ENCODE measurements around the gene LTK.
"Not testable (repeated sequence)": the region's sequence is repeated elsewhere in the genome, so short reads cannot be mapped to it uniquely, and the experiment has no call there.

LTK gene

GRCh38 chr15:41474436-41474835 is 39.2 kb downstream of the LTK start:
- 0 out of 20 replicates have a peak, but pooled peaks cover 0 to 5% (median 0%) of the 10 kb centered on the region in 10 experiments for H3K4me1 ChIP-seq
- TF ChIP-seq Cebpa-rat (IDR thresholded peaks at IDR 0.05), result no peak
- no peak overlapping the region for H3K9ac ChIP-seq
- no peak overlapping the region for H3K4me3 ChIP-seq
- H3K27ac ChIP-seq, result no peak overlapping the region
- peaks cover 0 to 13% (median 0%) of the 10 kb centered on the region in 11 experiments; a peak in 4 of 22 replicates for H4K20me1 ChIP-seq
- H3K36me3 ChIP-seq, result peaks cover 98 to 100% (median 100%) of the 10 kb centered on the region in 11 experiments
- H3K4me2 ChIP-seq, result no peak overlapping the region
- no peaks in the 10 kb centered on the region for H3K9me3 ChIP-seq (replicated peaks in 1 of 11)
- H3K27me3 ChIP-seq, result no peaks in the 10 kb centered on the region

GRCh38 chr15:41473418-41473817 is 40.2 kb downstream of the LTK start:
- Histone ChIP-seq H3K27ac (no peak overlapping the region), H3K4me1 (0 out of 20 replicates have a peak, but pooled peaks cover 0 to 5% (median 0%) of the 10 kb centered on the region in 10 experiments), H4K20me1 (peaks cover 0 to 14% (median 0%) of the 10 kb centered on the region in 11 experiments; a peak in 5 of 22 replicates), H3K27me3 (no peaks in the 10 kb centered on the region), H3K9ac (no peak overlapping the region), H3K4me3 (no peak overlapping the region), H3K9me3 (replicated peaks in 1 of 11) (no peaks in the 10 kb centered on the region), H3K4me2 (no peak overlapping the region), H3K36me3 (peaks cover 98 to 100% (median 100%) of the 10 kb centered on the region in 11 experiments)
- TF ChIP-seq Cebpa-rat (IDR thresholded peaks at IDR 0.05), result no peak

- not testable (repeated sequence) for H3K27me3 ChIP-seq; H3K4me3 ChIP-seq; H3K9me3 ChIP-seq (replicated peaks in 1 of 11); H3K4me2 ChIP-seq; H3K9ac ChIP-seq; H3K27ac ChIP-seq; H3K4me1 ChIP-seq
- Histone ChIP-seq H3K36me3 (peaks cover 91 to 100% (median 99%) of the 10 kb centered on the region in 11 experiments), H4K20me1 (peaks cover 11 to 42% (median 19%) of the 10 kb centered on the region in 11 experiments; a peak in 14 of 22 replicates)
Observed at GRCh38 chr15:41469644-41470043, 44.0 kb downstream of the LTK start.

GRCh38 chr15:41466711-41467110 is 46.9 kb downstream of the LTK start:
- no peak overlapping the region for H3K27ac ChIP-seq
- H3K4me3 ChIP-seq, result no peak overlapping the region
- no peak for TF ChIP-seq Cebpa-rat (IDR thresholded peaks at IDR 0.05)
- peaks cover 88 to 100% (median 98%) of the 10 kb centered on the region in 11 experiments for H3K36me3 ChIP-seq
- H4K20me1 ChIP-seq, result peaks cover 18 to 69% (median 44%) of the 10 kb centered on the region in 11 experiments; a peak in 18 of 22 replicates
- H3K9me3 ChIP-seq (replicated peaks in 1 of 11), result no peaks in the 10 kb centered on the region
- H3K4me2 ChIP-seq, result no peak overlapping the region
- H3K9ac ChIP-seq, result no peak overlapping the region
- H3K27me3 ChIP-seq, result no peaks in the 10 kb centered on the region
- H3K4me1 ChIP-seq, result peaks cover 6 to 11% (median 9%) of the 10 kb centered on the region in 10 experiments; a peak in 18 of 20 replicates

GRCh38 chr15:41465822-41466421 is 47.7 kb downstream of the LTK start:
- Histone ChIP-seq H3K4me3 (no peak overlapping the region), H3K9me3 (replicated peaks in 1 of 11) (no peaks in the 10 kb centered on the region), H3K4me2 (no peak overlapping the region), H4K20me1 (peaks cover 19 to 76% (median 49%) of the 10 kb centered on the region in 11 experiments; a peak in 18 of 22 replicates), H3K36me3 (peaks cover 88 to 100% (median 97%) of the 10 kb centered on the region in 11 experiments), H3K27me3 (no peaks in the 10 kb centered on the region), H3K27ac (no peak overlapping the region), H3K4me1 (peaks cover 7 to 14% (median 11%) of the 10 kb centered on the region in 10 experiments; a peak in 18 of 20 replicates), H3K9ac (no peak overlapping the region)
- TF ChIP-seq Cebpa-rat (IDR thresholded peaks at IDR 0.05), result no peak

- Histone ChIP-seq H3K9ac (no peak overlapping the region), H3K27ac (no peak overlapping the region), H3K4me2 (no peak overlapping the region), H3K4me1 (peaks cover 7 to 14% (median 11%) of the 10 kb centered on the region in 10 experiments; a peak in 18 of 20 replicates), H4K20me1 (peaks cover 19 to 76% (median 49%) of the 10 kb centered on the region in 11 experiments; a peak in 18 of 22 replicates), H3K4me3 (no peak overlapping the region), H3K27me3 (no peaks in the 10 kb centered on the region), H3K9me3 (replicated peaks in 1 of 11) (no peaks in the 10 kb centered on the region), H3K36me3 (peaks cover 88 to 100% (median 97%) of the 10 kb centered on the region in 11 experiments)
- no peak for TF ChIP-seq Cebpa-rat (IDR thresholded peaks at IDR 0.05)
Observed at GRCh38 chr15:41464889-41465580, 48.6 kb downstream of the LTK start.

GRCh38 chr15:41462084-41462795 is 51.4 kb downstream of the LTK start:
- Histone ChIP-seq H3K9me3 (replicated peaks in 1 of 11) (no peaks in the 10 kb centered on the region), H3K4me3 (no peak overlapping the region), H3K4me2 (peak overlapping the region in 9 of 11 experiments; percentile 1 to 56 (median 33); a peak in 14 of 22 replicates), H3K27me3 (no peaks in the 10 kb centered on the region), H3K9ac (peak overlapping the region in 1 of 11 experiments; percentile 45; a peak in 1 of 22 replicates), H3K4me1 (peaks cover 7 to 14% (median 11%) of the 10 kb centered on the region in 10 experiments; a peak in 18 of 20 replicates), H3K36me3 (peaks cover 86 to 100% (median 96%) of the 10 kb centered on the region in 11 experiments), H3K27ac (peak overlapping the region in 3 of 11 experiments; percentile 19 to 25 (median 20); a peak in 2 of 22 replicates), H4K20me1 (peaks cover 19 to 74% (median 48%) of the 10 kb centered on the region in 11 experiments; a peak in 18 of 22 replicates)
- TF ChIP-seq Cebpa-rat (IDR thresholded peaks at IDR 0.05), result peak in 3 of 11 experiments; percentile 32 to 48 (median 35); a peak in 4 of 22 replicates
